NCI-H524 treated with DMSO at 0.1 percent for 48 hours (cell line): ENCODE results near the gene PTTG1IP.

Source experiments
- DNase-seq: peaks from one replicate; lab custom pipeline; 2025; lab: John Stamatoyannopoulos, UW

Gene PTTG1IP

GRCh38 chr21:44801468-44802395 lies 71.8 kb downstream of the PTTG1IP start, which contains the start of gene UBE2G2:
TSS of gene UBE2G2 (minus strand) at chr21:44801820. CDS start at chr21:44801748, 72 bp downstream.
- DNase-seq, result no peak

GRCh38 chr21:44800971-44801467 lies 72.5 kb downstream of the PTTG1IP start:
- DNase-seq, result no peak

- DNase-seq, result no peak
Measured at GRCh38 chr21:44800103-44800502, 73.4 kb downstream of the PTTG1IP start.

GRCh38 chr21:44799646-44800045 lies 73.8 kb downstream of the PTTG1IP start:
- no peak for DNase-seq
